Stimulated activated CD4-positive, alpha-beta T cell treated with anti-CD3 and anti-CD28 coated beads, Interleukin-1b, Interleukin-23, amount 100 ng/mL, for 1 hour (primary cell): ENCODE results near the gene TAF4B.
"Not testable (repeated sequence)": the region's sequence is repeated elsewhere in the genome, so short reads cannot be mapped to it uniquely, and the experiment has no call there.

Source experiments
- DNase-seq, 2 donors: peaks; one replicate each; pipeline ENCODE4 v3.0.0-alpha.2; 2020; ENCODE audit warnings: low read depth in 2 of 2

The TAF4B gene

GRCh38 chr18:26424428-26425147 lies 198.3 kb downstream of the TAF4B start:
- DNase-seq: no peak

DNA sequence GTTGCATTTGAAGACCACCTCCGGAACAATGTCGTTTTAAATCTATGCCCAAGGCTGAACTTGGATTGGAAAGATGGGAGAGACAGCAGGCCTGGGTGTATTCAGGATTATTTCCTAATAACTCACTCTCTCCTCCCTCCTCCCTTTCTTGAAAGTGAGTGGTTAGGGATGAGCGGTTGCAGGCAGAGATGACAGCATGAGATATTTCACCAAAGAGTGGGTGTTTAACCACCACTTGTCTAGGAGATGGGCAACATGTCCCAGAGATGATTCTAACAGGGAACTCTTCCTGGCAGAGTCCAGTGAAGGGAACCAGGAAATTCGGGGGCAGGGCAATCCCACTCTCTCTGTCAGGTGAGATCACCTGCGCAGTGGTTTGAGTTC lies 198.9 kb downstream of the TAF4B start:
- no peak for DNase-seq

DNA sequence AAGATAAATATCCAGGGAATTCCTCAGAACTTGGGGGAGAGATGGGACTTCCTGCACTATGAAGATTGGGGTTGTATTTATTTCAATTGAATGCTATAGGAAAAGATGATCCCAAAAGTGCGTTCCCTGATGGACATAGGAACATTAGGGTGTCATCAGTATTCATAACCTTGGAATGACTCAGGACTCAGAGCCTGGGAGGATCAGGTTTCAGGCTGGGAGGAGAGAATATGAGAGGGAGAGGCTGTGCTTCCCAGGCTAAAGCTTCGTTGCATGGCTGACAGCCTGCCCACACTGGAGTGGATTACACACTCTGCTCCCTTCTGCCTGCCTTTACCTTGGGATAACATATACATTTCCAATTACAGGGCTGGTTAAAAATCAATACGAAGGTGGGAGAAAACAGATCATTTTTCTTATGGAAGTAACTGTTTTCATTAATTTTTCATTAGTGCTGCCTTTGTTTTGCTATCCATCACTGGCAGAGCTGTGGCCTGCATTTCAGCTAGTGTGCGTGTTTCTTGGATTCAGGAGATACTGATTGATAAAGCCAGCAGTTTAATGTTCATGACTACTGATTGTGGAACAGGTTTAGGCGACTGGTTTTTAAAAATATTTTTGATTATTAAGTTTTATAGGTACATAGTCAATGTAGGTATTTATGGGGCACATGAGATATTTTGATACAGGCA lies 203.4 kb downstream of the TAF4B start:
- DNase-seq: no peak

GRCh38 chr18:26432651-26433424 lies 206.6 kb downstream of the TAF4B start:
- no peak for DNase-seq

- no peak for DNase-seq
These were observed 208.6 kb downstream of the TAF4B start for GRCh38 chr18:26434887-26435286.

- DNase-seq: no peak
These were observed 209.3 kb downstream of the TAF4B start for GRCh38 chr18:26435415-26436095.

GRCh38 chr18:26436176-26437051 lies 210.2 kb downstream of the TAF4B start:
- DNase-seq: no peak

DNA sequence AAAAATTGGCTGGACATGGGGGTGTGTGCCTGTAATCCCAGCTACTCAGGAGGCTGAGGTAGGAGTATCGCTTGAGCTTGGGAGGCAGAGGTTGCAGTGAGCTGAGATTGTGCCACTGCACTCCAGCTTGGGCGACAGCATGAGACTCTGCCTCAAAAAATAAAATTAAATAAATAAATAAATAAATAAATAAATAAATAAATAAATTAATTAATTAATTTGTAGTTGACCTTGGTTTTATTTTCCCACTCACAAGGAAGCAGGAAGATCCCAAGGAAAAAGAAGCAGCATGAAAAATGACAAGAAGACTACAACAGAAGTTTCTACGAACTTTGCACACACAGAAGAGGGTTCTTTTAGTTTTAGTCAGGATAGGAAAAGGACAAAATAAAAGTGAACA lies 211.4 kb downstream of the TAF4B start:
- not testable (repeated sequence) for DNase-seq

DNA sequence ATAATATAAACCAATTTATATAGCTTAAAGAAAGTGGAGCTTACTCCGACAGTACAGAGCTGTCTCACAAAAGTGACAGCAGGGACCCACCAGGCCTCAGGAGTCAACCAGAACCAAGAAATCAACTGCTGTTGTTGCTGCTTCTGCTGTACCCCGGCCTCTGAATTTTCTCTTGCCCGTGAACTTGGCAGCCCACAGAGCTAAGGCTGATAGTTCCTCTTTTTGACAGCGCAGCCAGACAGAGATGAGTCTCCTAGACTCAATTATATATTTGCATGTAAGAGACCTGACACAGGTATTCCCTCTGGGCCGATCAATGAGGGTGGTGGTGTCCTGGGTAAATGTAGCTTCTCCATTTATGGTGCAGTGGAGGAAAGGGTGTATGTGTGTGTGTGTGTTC lies 212.7 kb downstream of the TAF4B start:
- DNase-seq: no peak

GRCh38 chr18:26439537-26439936 lies 213.3 kb downstream of the TAF4B start:
- no peak for DNase-seq

DNA sequence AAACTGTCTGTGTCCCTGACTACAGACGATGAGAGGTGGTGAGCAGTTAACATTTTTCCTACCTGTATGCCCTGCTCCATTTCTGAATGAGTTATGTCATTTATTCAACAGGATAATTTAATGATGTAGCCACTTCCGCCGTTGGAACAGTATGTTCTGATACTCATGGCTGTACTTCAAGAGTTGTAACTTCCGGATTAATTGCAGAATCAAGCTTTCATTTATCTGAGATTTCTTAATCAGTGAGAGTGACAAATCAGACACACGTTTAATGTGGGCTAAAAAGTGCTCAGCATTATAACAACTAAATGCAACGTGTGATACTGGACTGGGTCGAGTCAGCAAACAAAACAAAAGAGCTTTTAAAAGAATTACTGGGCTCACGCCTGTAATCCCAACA lies 214.4 kb downstream of the TAF4B start:
- no peak for DNase-seq
